ENCODE results near the gene ZNF652.
A peak's percentile ranks its signal among the peaks of the same experiment; 100 is the strongest.

- TF ChIP-seq CTCF (IDR thresholded peaks at IDR 0.05; ENCODE audit: low read length) (peak; percentile 63), EZH2phosphoT487 (IDR thresholded peaks at IDR 0.05; ENCODE audit: low read length) (no peak)
Observed at GRCh38 chr17:49365667-49366066, 3.6 kb upstream of the ZNF652 start.
